WTC11 (cell line): ENCODE measurements around the gene CKM. TPM values are rescaled to one million over a fixed set of nuclear protein-coding genes. Genes with fewer than 3 reads are reported as not detected.

ENCODE experiments used
- ATAC-seq: fragments of 200-7000 bp; cut with Tn5 transposase; 2 replicates; pipeline ENCODE4 v1.10.0; 2021; ENCODE audit warnings: mild to moderate bottlenecking, moderate library complexity
- CTCF ChIA-PET: fragments of 300-600 bp; sonication (Branson Sonifier 250); formaldehyde crosslinking; loops from one replicate; lab custom pipeline; 2021; ENCODE audit warnings: antibody characterized with exemption; lab: Charles Lee
- POLR2A ChIA-PET: fragments of 350-600 bp; sonication (Branson Sonifier 250); formaldehyde crosslinking; loops from one replicate; lab custom pipeline; 2021; ENCODE audit warnings: antibody characterized with exemption; lab: Charles Lee
- DNase-seq: peaks from one replicate; pipeline ENCODE4 v3.0.0; 2021; ENCODE audit warnings: low spot score
- H3K27ac Mint-ChIP-seq: 2 replicates; pipeline ENCODE4 v1.8.0; 2021; ENCODE audit warnings: mixed read lengths
- H3K27me3 Mint-ChIP-seq: 2 replicates; pipeline ENCODE4 v1.8.0; 2021; ENCODE audit warnings: low read depth, mild to moderate bottlenecking, moderate library complexity, mixed read lengths
- H3K36me3 Mint-ChIP-seq: 2 replicates; pipeline ENCODE4 v1.8.0; 2021; ENCODE audit warnings: mixed read lengths
- H3K4me1 Mint-ChIP-seq: 2 replicates; pipeline ENCODE4 v1.8.0; 2022; ENCODE audit warnings: mixed read lengths
- H3K4me3 Mint-ChIP-seq: 2 replicates; pipeline ENCODE4 v1.8.0; 2021; ENCODE audit warnings: mild to moderate bottlenecking, moderate library complexity, mixed read lengths
- H3K9me3 Mint-ChIP-seq: 2 replicates; pipeline ENCODE4 v1.8.0; 2021; ENCODE audit warnings: mixed read lengths
- EMX1 ChIP-seq: fragments of 250-450 bp; sonication (Bioruptor Pico); IDR thresholded peaks from 2 replicates; pipeline ENCODE4 v1.8.0; 2021; ENCODE audit warnings: mild to moderate bottlenecking
- GABPB1 ChIP-seq: sonication (generic); formaldehyde crosslinking; IDR thresholded peaks from 2 replicates; pipeline ENCODE4 v1.8.1; 2023; ENCODE audit warnings: mild to moderate bottlenecking, missing genetic modification reagents
- JUN ChIP-seq: sonication (generic); formaldehyde crosslinking; IDR thresholded peaks from 2 replicates; pipeline ENCODE4 v1.8.0; 2023; ENCODE audit warnings: mild to moderate bottlenecking, missing genetic modification reagents
- MYBL2 ChIP-seq: sonication (generic); formaldehyde crosslinking; IDR thresholded peaks from 2 replicates; pipeline ENCODE4 v1.8.1; 2023; ENCODE audit warnings: mild to moderate bottlenecking, moderate library complexity, missing genetic modification reagents
- NFE2L1 ChIP-seq: sonication (generic); formaldehyde crosslinking; IDR thresholded peaks from 2 replicates; pipeline ENCODE4 v1.8.1; 2023; ENCODE audit warnings: missing genetic modification reagents
- NR1H2 ChIP-seq: sonication (generic); formaldehyde crosslinking; IDR thresholded peaks from 2 replicates; pipeline ENCODE4 v1.9.0; 2021; ENCODE audit warnings: mild to moderate bottlenecking, moderate library complexity, missing genetic modification reagents
- NR2C2 ChIP-seq: sonication (generic); formaldehyde crosslinking; IDR thresholded peaks from 2 replicates; pipeline ENCODE4 v1.8.0; 2022; ENCODE audit warnings: mild to moderate bottlenecking, missing genetic modification reagents
- PRRX2 ChIP-seq: fragments of 250-450 bp; sonication (Bioruptor Pico); IDR thresholded peaks from 2 replicates; pipeline ENCODE4 v1.8.0; 2021; ENCODE audit warnings: mild to moderate bottlenecking
- RELA ChIP-seq: sonication (generic); formaldehyde crosslinking; IDR thresholded peaks from 2 replicates; pipeline ENCODE4 v1.8.1; 2022; ENCODE audit warnings: missing genetic modification reagents, mild to moderate bottlenecking, borderline replicate concordance
- SP1 ChIP-seq: sonication (generic); formaldehyde crosslinking; conservative IDR thresholded peaks from 2 replicates; pipeline ENCODE4 v1.8.1; 2022; ENCODE audit warnings: missing genetic modification reagents
- TP53 ChIP-seq: sonication (generic); formaldehyde crosslinking; IDR thresholded peaks from 2 replicates; pipeline ENCODE4 v1.8.1; 2023; ENCODE audit warnings: mild to moderate bottlenecking, missing genetic modification reagents
- total RNA-seq: library from RNA; stranded (reverse); gene quantifications from 3 replicates; pipeline ENCODE4 v1.2.3, GENCODE V29; 2021
- TF ChIP-seq, protein P1 (sequence below): sonication (generic); formaldehyde crosslinking; IDR thresholded peaks from 2 replicates; pipeline ENCODE4 v1.8.0; 2022; ENCODE audit warnings: mild to moderate bottlenecking, missing genetic modification reagents
- TF ChIP-seq, protein P2 (sequence below): fragments of 250-450 bp; sonication (Bioruptor Pico); conservative IDR thresholded peaks from 2 replicates; pipeline ENCODE4 v1.9.0; 2021; ENCODE audit warnings: mild to moderate bottlenecking
- TF ChIP-seq, protein P3 (sequence below): sonication (generic); formaldehyde crosslinking; IDR thresholded peaks from 2 replicates; pipeline ENCODE4 v1.8.0; 2022; ENCODE audit warnings: mild to moderate bottlenecking, missing genetic modification reagents
- TF ChIP-seq, protein P4 (sequence below): sonication (generic); formaldehyde crosslinking; IDR thresholded peaks from 2 replicates; pipeline ENCODE4 v1.8.1; 2023; ENCODE audit warnings: mild to moderate bottlenecking, missing genetic modification reagents
- TF ChIP-seq, protein P5 (sequence below): sonication (generic); formaldehyde crosslinking; IDR thresholded peaks from 2 replicates; pipeline ENCODE4 v1.8.1; 2022; ENCODE audit warnings: mild to moderate bottlenecking, missing genetic modification reagents, moderate library complexity, borderline replicate concordance
- TF ChIP-seq, protein P6 (sequence below): sonication (generic); formaldehyde crosslinking; IDR thresholded peaks from 2 replicates; pipeline ENCODE4 v1.8.1; 2023; ENCODE audit warnings: mild to moderate bottlenecking, missing genetic modification reagents

Gene CKM
- total RNA-seq, 1 experiment from 2014 or later: not detected

DNA sequence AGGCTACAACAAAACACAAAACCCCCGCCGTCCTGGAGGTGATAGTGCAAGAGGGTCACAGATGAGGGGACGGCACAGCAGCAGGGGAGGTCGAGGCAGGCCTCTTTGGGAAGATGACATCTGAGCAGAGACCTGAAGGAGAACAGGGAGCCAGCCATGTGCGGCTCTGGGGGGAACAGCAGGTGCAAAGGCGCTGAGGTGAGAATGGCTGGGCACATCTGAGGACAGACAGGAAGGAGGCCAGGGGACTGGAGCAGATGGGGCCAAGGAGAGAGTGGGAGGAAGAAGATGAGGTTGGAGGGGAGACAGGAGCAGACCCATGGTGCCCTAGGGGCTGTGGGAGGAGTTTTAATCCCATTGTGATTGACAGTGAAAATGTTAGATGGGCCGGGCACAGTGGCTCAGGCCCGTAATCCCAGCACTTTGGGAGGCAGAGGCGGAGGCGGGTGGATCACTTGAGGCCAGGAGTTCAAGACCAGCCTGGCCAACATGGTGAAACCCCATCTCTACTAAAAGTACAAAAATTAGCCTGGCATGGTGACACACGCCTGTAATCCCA, 1.8 kb upstream of the CKM start:
- CTCF ChIA-PET: interaction anchor here (0.7 to 1.0 kb wide), 2 partner anchors 15 to 55 kb away, joined by 3 read pairs; no protein-coding TSS in a partner anchor

More for the DNA sequence above, 1.8 kb upstream of the CKM start:
- no peaks in the 10 kb centered on the region for H3K36me3 Mint-ChIP-seq
- no peak; the same call in 1 of the 2 replicates for ATAC-seq
- H3K9me3 Mint-ChIP-seq: no peaks in the 10 kb centered on the region
- POLR2A ChIA-PET: interaction anchor here (1.0 kb wide), 1 partner anchor 19 kb away, joined by 7 read pairs; no protein-coding TSS in a partner anchor
- no peak overlapping the region for H3K27ac Mint-ChIP-seq
- TF ChIP-seq SP1 (no peak), JUN (no peak), NR1H2 (CRISPR knock-in tag) (no peak), PRRX2 (CRISPR knock-in tag) (no peak), GABPB1 (no peak), NR2C2 (CRISPR knock-in tag) (no peak), NFE2L1 (CRISPR knock-in tag) (no peak), TP53 (CRISPR knock-in tag) (no peak), MYBL2 (CRISPR knock-in tag) (no peak), EMX1 (CRISPR knock-in tag) (no peak), RELA (CRISPR knock-in tag) (no peak)
- TF ChIP-seq, protein P1, sequence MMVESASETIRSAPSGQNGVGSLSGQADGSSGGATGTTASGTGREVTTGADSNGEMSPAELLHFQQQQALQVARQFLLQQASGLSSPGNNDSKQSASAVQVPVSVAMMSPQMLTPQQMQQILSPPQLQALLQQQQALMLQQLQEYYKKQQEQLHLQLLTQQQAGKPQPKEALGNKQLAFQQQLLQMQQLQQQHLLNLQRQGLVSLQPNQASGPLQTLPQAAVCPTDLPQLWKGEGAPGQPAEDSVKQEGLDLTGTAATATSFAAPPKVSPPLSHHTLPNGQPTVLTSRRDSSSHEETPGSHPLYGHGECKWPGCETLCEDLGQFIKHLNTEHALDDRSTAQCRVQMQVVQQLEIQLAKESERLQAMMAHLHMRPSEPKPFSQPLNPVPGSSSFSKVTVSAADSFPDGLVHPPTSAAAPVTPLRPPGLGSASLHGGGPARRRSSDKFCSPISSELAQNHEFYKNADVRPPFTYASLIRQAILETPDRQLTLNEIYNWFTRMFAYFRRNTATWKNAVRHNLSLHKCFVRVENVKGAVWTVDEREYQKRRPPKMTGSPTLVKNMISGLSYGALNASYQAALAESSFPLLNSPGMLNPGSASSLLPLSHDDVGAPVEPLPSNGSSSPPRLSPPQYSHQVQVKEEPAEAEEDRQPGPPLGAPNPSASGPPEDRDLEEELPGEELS (CRISPR knock-in tag): no peak
- TF ChIP-seq, protein P2, sequence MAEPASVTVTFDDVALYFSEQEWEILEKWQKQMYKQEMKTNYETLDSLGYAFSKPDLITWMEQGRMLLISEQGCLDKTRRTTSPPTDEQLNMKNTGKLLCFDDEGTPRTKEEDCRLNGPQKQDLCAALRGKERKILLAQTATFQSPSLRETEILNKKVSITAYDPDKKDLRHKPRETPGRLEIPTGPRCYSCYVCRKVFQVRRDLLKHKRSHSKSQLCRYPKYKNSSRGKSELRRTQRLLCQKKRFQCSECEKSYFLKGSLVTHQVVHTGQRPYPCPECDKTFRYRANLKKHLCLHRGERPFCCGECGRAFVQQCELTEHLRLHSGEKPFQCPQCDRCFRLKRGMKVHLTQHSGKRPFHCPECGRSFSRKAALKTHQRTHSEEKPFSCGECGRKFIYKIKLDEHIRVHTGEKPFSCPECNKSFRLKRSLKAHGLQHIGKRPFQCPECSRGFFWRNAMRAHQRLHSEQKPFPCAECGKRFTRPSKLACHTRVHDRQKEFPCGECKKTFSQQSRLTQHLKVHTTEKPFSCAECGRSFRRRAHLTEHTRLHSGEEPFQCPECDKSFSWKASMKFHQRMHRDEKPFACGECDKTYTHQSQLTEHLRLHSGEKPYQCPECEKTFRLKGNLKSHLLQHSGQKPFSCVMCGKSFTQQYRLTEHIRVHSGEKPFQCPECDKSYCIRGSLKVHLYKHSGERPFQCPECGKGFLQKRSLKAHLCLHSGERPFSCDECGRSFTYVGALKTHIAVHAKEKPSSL: no peak
- TF ChIP-seq, protein P3, sequence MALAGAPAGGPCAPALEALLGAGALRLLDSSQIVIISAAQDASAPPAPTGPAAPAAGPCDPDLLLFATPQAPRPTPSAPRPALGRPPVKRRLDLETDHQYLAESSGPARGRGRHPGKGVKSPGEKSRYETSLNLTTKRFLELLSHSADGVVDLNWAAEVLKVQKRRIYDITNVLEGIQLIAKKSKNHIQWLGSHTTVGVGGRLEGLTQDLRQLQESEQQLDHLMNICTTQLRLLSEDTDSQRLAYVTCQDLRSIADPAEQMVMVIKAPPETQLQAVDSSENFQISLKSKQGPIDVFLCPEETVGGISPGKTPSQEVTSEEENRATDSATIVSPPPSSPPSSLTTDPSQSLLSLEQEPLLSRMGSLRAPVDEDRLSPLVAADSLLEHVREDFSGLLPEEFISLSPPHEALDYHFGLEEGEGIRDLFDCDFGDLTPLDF (CRISPR knock-in tag): no peak
- TF ChIP-seq, protein P4, sequence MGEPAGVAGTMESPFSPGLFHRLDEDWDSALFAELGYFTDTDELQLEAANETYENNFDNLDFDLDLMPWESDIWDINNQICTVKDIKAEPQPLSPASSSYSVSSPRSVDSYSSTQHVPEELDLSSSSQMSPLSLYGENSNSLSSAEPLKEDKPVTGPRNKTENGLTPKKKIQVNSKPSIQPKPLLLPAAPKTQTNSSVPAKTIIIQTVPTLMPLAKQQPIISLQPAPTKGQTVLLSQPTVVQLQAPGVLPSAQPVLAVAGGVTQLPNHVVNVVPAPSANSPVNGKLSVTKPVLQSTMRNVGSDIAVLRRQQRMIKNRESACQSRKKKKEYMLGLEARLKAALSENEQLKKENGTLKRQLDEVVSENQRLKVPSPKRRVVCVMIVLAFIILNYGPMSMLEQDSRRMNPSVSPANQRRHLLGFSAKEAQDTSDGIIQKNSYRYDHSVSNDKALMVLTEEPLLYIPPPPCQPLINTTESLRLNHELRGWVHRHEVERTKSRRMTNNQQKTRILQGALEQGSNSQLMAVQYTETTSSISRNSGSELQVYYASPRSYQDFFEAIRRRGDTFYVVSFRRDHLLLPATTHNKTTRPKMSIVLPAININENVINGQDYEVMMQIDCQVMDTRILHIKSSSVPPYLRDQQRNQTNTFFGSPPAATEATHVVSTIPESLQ (CRISPR knock-in tag): no peak
- TF ChIP-seq, protein P5, sequence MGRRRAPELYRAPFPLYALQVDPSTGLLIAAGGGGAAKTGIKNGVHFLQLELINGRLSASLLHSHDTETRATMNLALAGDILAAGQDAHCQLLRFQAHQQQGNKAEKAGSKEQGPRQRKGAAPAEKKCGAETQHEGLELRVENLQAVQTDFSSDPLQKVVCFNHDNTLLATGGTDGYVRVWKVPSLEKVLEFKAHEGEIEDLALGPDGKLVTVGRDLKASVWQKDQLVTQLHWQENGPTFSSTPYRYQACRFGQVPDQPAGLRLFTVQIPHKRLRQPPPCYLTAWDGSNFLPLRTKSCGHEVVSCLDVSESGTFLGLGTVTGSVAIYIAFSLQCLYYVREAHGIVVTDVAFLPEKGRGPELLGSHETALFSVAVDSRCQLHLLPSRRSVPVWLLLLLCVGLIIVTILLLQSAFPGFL (CRISPR knock-in tag): no peak
- TF ChIP-seq, protein P6, sequence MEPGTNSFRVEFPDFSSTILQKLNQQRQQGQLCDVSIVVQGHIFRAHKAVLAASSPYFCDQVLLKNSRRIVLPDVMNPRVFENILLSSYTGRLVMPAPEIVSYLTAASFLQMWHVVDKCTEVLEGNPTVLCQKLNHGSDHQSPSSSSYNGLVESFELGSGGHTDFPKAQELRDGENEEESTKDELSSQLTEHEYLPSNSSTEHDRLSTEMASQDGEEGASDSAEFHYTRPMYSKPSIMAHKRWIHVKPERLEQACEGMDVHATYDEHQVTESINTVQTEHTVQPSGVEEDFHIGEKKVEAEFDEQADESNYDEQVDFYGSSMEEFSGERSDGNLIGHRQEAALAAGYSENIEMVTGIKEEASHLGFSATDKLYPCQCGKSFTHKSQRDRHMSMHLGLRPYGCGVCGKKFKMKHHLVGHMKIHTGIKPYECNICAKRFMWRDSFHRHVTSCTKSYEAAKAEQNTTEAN: no peak
- H3K4me1 Mint-ChIP-seq: peaks cover 22% of the 10 kb centered on the region
- peaks cover 20% of the 10 kb centered on the region for H3K27me3 Mint-ChIP-seq
- no peak for DNase-seq
- peak overlapping the region; percentile 56 for H3K4me3 Mint-ChIP-seq
